Smooth muscle cell (in vitro differentiated cells): Measurements from ENCODE around the gene DPH6. TPM values are rescaled to one million over a fixed set of nuclear protein-coding genes. Genes with fewer than 3 reads are reported as not detected.

Experiments
- DNase-seq: peaks from one replicate; lab custom pipeline; 2025; ENCODE audit not compliant: unreplicated experiment; lab: John Stamatoyannopoulos, UW
- H2AFZ ChIP-seq: fragments of 200-600 bp; sonication (generic); 2 replicates; pipeline ENCODE4 v1.6.0; 2016; ENCODE audit warnings: antibody characterized with exemption, low read depth, mild to moderate bottlenecking
- H3F3A ChIP-seq: fragments of 200-600 bp; sonication (generic); 2 replicates; pipeline ENCODE4 v1.6.0; 2017; ENCODE audit warnings: antibody characterized with exemption, low read depth
- H3K27ac ChIP-seq: fragments of 200-600 bp; sonication (generic); 2 replicates; pipeline ENCODE4 v1.5.1; 2016; ENCODE audit warnings: low read depth, mild to moderate bottlenecking
- H3K27me3 ChIP-seq: fragments of 200-600 bp; sonication (generic); 2 replicates; pipeline ENCODE4 v1.6.1; 2016; ENCODE audit warnings: low read depth, mild to moderate bottlenecking
- H3K36me3 ChIP-seq: fragments of 200-600 bp; sonication (generic); 2 replicates; pipeline ENCODE4 v1.5.1; 2016; ENCODE audit warnings: low read depth
- H3K4me1 ChIP-seq: fragments of 200-600 bp; sonication (generic); 2 replicates; pipeline ENCODE4 v1.5.1; 2016; ENCODE audit warnings: low read depth
- H3K4me2 ChIP-seq: fragments of 200-600 bp; sonication (generic); 2 replicates; pipeline ENCODE4 v1.6.0; 2016; ENCODE audit warnings: mild to moderate bottlenecking
- H3K4me3 ChIP-seq: fragments of 200-600 bp; sonication (generic); 2 replicates; pipeline ENCODE4 v1.5.1; 2016; ENCODE audit warnings: mild to moderate bottlenecking
- H3K79me2 ChIP-seq: fragments of 200-600 bp; sonication (generic); 2 replicates; pipeline ENCODE4 v1.6.0; 2016; ENCODE audit warnings: low read depth, mild to moderate bottlenecking
- H3K9ac ChIP-seq: fragments of 200-600 bp; sonication (generic); 2 replicates; pipeline ENCODE4 v1.6.0; 2016; ENCODE audit warnings: low read depth
- H3K9me3 ChIP-seq: fragments of 200-600 bp; sonication (generic); replicated peaks from 2 replicates; pipeline ENCODE4 v1.5.1; 2016; ENCODE audit warnings: low read depth
- H4K20me1 ChIP-seq: fragments of 200-600 bp; sonication (generic); 2 replicates; pipeline ENCODE4 v1.6.0; 2016; ENCODE audit warnings: low read depth
- CTCF ChIP-seq: fragments of 200-600 bp; sonication (generic); IDR thresholded peaks from 2 replicates; pipeline ENCODE4 v1.5.1; 2017; ENCODE audit warnings: borderline replicate concordance, mild to moderate bottlenecking, antibody characterized with exemption; ENCODE audit not compliant: insufficient read depth, poor library complexity, severe bottlenecking
- WGBS: methylation state at CpG from one replicate; pipeline ENCODE4 v1.1.7; 2016; ENCODE audit warnings: low lambda C conversion rate; 5-methylcytosine and 5-hydroxymethylcytosine counted together
- polyA plus RNA-seq: library from polyadenylated mRNA; unstranded; fragments of >200 nt; fragmentation: Nextera tagmentation; extraction: Ambion mirVana; gene quantifications from 2 replicates; pipeline ENCODE4 v1.2.1, GENCODE V29; 2016
- total RNA-seq: library from RNA; depleted of rRNA; stranded (reverse); fragments of >200 nt; gene quantifications from 2 replicates; pipeline ENCODE4 v1.2.3, GENCODE V29; 2014

The DPH6 gene
- total and polyA plus RNA-seq, 2 experiments from 2014 or later, result 4.0 to 19.9 TPM

DNA sequence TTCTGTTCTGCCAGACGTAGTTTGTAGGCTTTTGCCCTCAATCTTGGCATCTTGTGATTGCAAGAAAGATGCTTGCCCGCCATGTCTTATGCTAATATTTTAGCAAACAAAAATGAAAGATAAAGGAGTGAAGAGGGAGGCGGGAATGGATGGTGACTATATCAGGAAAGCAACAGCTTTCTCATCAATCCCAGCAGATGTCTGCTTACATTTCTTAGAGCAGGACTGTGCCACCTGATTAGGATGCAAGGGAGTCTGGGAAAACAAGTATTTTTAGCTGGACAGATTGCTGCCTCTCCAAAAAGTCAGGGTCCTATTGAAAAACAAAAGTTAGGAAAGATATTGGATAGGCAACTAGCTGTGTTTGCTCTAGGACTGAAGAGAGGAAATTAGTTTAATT is 34.6 kb upstream of the DPH6 start:
- H3K4me2 ChIP-seq, result no peak overlapping the region
- H3K79me2 ChIP-seq, result no peaks in the 10 kb centered on the region
- no peaks in the 10 kb centered on the region for H3K36me3 ChIP-seq
- H3K9me3 ChIP-seq, result no peaks in the 10 kb centered on the region
- H4K20me1 ChIP-seq, result no peaks in the 10 kb centered on the region
- WGBS, result 90% methylated on average over 3 of the region's 3 CpGs
- H3K4me1 ChIP-seq, result no peaks in the 10 kb centered on the region
- no peak overlapping the region for H3K9ac ChIP-seq
- DNase-seq, result no peak
- no peaks in the 10 kb centered on the region for H3F3A ChIP-seq
- TF ChIP-seq CTCF, result no peak
- no peaks in the 10 kb centered on the region for H3K27me3 ChIP-seq
- H3K4me3 ChIP-seq, result no peak overlapping the region
- no peak overlapping the region for H2AFZ ChIP-seq
- no peak overlapping the region for H3K27ac ChIP-seq

GRCh38 chr15:35567392-35567791 is 21.4 kb upstream of the DPH6 start:
- WGBS, result 88% methylated on average over 1 of the region's 1 CpG
- Histone ChIP-seq H3K9me3 (no peaks in the 10 kb centered on the region), H2AFZ (no peak overlapping the region), H3K4me3 (no peak overlapping the region), H3K36me3 (no peaks in the 10 kb centered on the region), H3K9ac (no peak overlapping the region), H4K20me1 (no peaks in the 10 kb centered on the region), H3K4me2 (no peak overlapping the region), H3K79me2 (no peaks in the 10 kb centered on the region), H3K27me3 (no peaks in the 10 kb centered on the region), H3K27ac (no peak overlapping the region), H3F3A (no peaks in the 10 kb centered on the region), H3K4me1 (no peaks in the 10 kb centered on the region)
- DNase-seq, result no peak
- TF ChIP-seq CTCF, result no peak

DNA sequence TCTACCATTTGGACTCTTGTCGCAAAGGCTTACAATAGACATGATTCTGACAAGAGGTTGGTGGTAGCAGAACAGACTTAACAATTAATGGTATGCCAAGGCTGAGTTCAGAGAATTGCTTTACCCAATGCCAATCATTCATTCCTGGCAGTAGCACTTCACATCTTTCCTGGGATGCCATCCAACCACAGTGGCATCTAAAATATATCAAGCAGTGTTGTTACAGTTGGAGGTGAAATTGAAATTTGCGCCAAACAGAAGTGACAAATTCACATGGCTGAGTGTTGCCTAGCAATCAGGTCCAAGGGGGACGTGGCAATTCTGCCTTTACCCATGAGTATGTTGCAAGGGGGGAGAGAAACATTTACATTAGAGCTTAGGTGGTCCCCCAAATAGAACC is 21.0 kb upstream of the DPH6 start:
- H3K4me3 ChIP-seq, result no peak overlapping the region
- H3F3A ChIP-seq, result no peaks in the 10 kb centered on the region
- no peak overlapping the region for H3K27ac ChIP-seq
- 92% methylated on average over 3 of the region's 3 CpGs for WGBS
- no peaks in the 10 kb centered on the region for H4K20me1 ChIP-seq
- TF ChIP-seq CTCF, result no peak
- no peaks in the 10 kb centered on the region for H3K36me3 ChIP-seq
- H2AFZ ChIP-seq, result no peak overlapping the region
- no peak overlapping the region for H3K4me2 ChIP-seq
- H3K9ac ChIP-seq, result no peak overlapping the region
- no peak for DNase-seq
- H3K9me3 ChIP-seq, result no peaks in the 10 kb centered on the region
- no peaks in the 10 kb centered on the region for H3K4me1 ChIP-seq
- no peaks in the 10 kb centered on the region for H3K79me2 ChIP-seq
- H3K27me3 ChIP-seq, result no peaks in the 10 kb centered on the region

- 95% methylated on average over 3 of the region's 3 CpGs for WGBS
- H4K20me1 ChIP-seq, result no peaks in the 10 kb centered on the region
- no peaks in the 10 kb centered on the region for H3K27me3 ChIP-seq
- H3K4me1 ChIP-seq, result no peaks in the 10 kb centered on the region
- no peaks in the 10 kb centered on the region for H3K36me3 ChIP-seq
- no peak overlapping the region for H3K27ac ChIP-seq
- no peak overlapping the region for H3K4me3 ChIP-seq
- TF ChIP-seq CTCF, result no peak
- no peaks in the 10 kb centered on the region for H3K9me3 ChIP-seq
- H3K79me2 ChIP-seq, result no peaks in the 10 kb centered on the region
- H3K9ac ChIP-seq, result no peak overlapping the region
- no peak overlapping the region for H2AFZ ChIP-seq
- H3F3A ChIP-seq, result no peaks in the 10 kb centered on the region
- no peak overlapping the region for H3K4me2 ChIP-seq
- no peak for DNase-seq
Observed at GRCh38 chr15:35565901-35566300, 19.9 kb upstream of the DPH6 start.
